Muscle of arm (tissue), 12 donors: Measurements from ENCODE around the gene ZNG1F. TPM values are rescaled to one million over a fixed set of nuclear protein-coding genes. Genes with fewer than 3 reads are reported as not detected.
"Not testable (repeated sequence)": the region's sequence is repeated elsewhere in the genome, so short reads cannot be mapped to it uniquely, and the experiment has no call there.

Source experiments
- DNase-seq: peaks from one replicate; pipeline ENCODE4 v3.0.0-alpha.2; 2013
- polyA plus RNA-seq, 12 donors: library from polyadenylated mRNA; unstranded; fragments of 120-200 nt; gene quantifications; one replicate each; pipeline ENCODE4 v1.2.1, GENCODE V29; 2013; ENCODE audit not compliant: insufficient read length in 12 of 12

Gene ZNG1F
- polyA plus RNA-seq, 12 donors = 2.0 to 19.6 (median 6.8) TPM; not detected in 1

- not testable (repeated sequence) for DNase-seq
These were observed 64.6 kb downstream of the ZNG1F start for GRCh38 chr9:41124250-41125108.

- not testable (repeated sequence) for DNase-seq
These were observed 65.3 kb downstream of the ZNG1F start for GRCh38 chr9:41123812-41124211.

- DNase-seq = not testable (repeated sequence)
These were observed 65.7 kb downstream of the ZNG1F start for GRCh38 chr9:41123396-41123795.

GRCh38 chr9:41120696-41121095 lies 68.4 kb downstream of the ZNG1F start:
- not testable (repeated sequence) for DNase-seq

- DNase-seq = not testable (repeated sequence)
These were observed 69.4 kb downstream of the ZNG1F start for GRCh38 chr9:41119719-41120118.

- not testable (repeated sequence) for DNase-seq
These were observed 69.8 kb downstream of the ZNG1F start for GRCh38 chr9:41119311-41119710.

- DNase-seq = not testable (repeated sequence)
These were observed 75.8 kb downstream of the ZNG1F start for GRCh38 chr9:41113348-41113747.

- DNase-seq = not testable (repeated sequence)
These were observed 77.7 kb downstream of the ZNG1F start for GRCh38 chr9:41111414-41111813.

- DNase-seq = not testable (repeated sequence)
These were observed 78.2 kb downstream of the ZNG1F start for GRCh38 chr9:41110913-41111312.

GRCh38 chr9:41109253-41109652 lies 79.9 kb downstream of the ZNG1F start:
- not testable (repeated sequence) for DNase-seq

GRCh38 chr9:41108816-41109215 lies 80.3 kb downstream of the ZNG1F start:
- not testable (repeated sequence) for DNase-seq

- DNase-seq = not testable (repeated sequence)
These were observed 82.5 kb downstream of the ZNG1F start for GRCh38 chr9:41106472-41107116.

GRCh38 chr9:41105557-41106253 lies 83.4 kb downstream of the ZNG1F start:
- not testable (repeated sequence) for DNase-seq

- not testable (repeated sequence) for DNase-seq
These were observed 84.6 kb downstream of the ZNG1F start for GRCh38 chr9:41104542-41104941.

- DNase-seq = not testable (repeated sequence)
These were observed 88.6 kb downstream of the ZNG1F start for GRCh38 chr9:41100508-41100907.

- not testable (repeated sequence) for DNase-seq
These were observed 90.4 kb downstream of the ZNG1F start for GRCh38 chr9:41098759-41099158.

GRCh38 chr9:41095060-41095459 lies 94.1 kb downstream of the ZNG1F start:
- not testable (repeated sequence) for DNase-seq

- DNase-seq = not testable (repeated sequence)
These were observed 94.9 kb downstream of the ZNG1F start for GRCh38 chr9:41094010-41094773.

- not testable (repeated sequence) for DNase-seq
These were observed 98.2 kb downstream of the ZNG1F start for GRCh38 chr9:41090922-41091321.

- not testable (repeated sequence) for DNase-seq
These were observed 98.7 kb downstream of the ZNG1F start for GRCh38 chr9:41090386-41090785.

GRCh38 chr9:41088450-41089059 lies 100.6 kb downstream of the ZNG1F start:
- not testable (repeated sequence) for DNase-seq
